Neural cell (in vitro differentiated cells): ENCODE measurements around the gene FABP6.

Experiments used
- CTCF ChIP-seq: fragments of 450-650 bp; IDR thresholded peaks from 2 replicates; pipeline ENCODE4 v1.5.1; 2014; ENCODE audit warnings: antibody characterized with exemption, mild to moderate bottlenecking, moderate library complexity; ENCODE audit not compliant: poor library complexity, severe bottlenecking
- EP300 ChIP-seq: fragments of 450-650 bp; conservative IDR thresholded peaks from 2 replicates; pipeline ENCODE4 v1.6.1; 2014; ENCODE audit warnings: antibody characterized with exemption, mild to moderate bottlenecking, moderate library complexity; ENCODE audit not compliant: poor library complexity, severe bottlenecking
- POLR2AphosphoS5 ChIP-seq: IDR thresholded peaks from 2 replicates; pipeline ENCODE4 v1.6.1; 2012

DNA sequence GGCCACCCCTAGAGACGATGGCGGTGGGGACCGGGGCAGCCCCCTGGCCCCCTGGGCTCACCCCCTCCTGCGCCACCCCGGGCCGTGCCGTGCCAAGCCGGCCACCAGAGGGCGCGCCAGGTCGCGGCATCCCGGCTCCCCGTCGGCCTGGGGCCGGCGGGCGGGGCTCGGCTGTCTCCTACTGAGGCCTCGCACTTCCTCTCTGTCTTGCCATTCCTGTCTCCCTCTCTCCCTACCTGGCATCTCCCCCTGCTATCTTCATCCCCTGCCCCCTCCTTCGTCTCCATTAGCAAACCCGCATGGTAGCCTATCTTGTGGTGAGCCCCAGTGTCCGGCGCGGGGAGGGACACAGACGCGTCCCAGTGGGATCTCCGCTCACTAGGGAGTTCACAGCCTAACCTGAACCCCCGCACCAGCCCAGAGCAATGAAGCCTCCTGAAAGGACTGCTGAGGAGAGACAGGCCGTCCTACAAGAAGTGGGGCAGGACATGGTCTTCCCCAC is 29.8 kb upstream of the FABP6 start:
- TF ChIP-seq EP300 (no peak), POLR2AphosphoS5 (no peak), CTCF (peak; percentile 83)
